WTC11 (cell line): ENCODE measurements around the gene KBTBD13. TPM values are rescaled to one million over a fixed set of nuclear protein-coding genes. Genes with fewer than 3 reads are reported as not detected.

Source experiments
- ATAC-seq: fragments of 200-7000 bp; cut with Tn5 transposase; 2 replicates; pipeline ENCODE4 v1.10.0; 2021; ENCODE audit warnings: mild to moderate bottlenecking, moderate library complexity
- CTCF ChIA-PET: fragments of 300-600 bp; sonication (Branson Sonifier 250); formaldehyde crosslinking; loops from one replicate; lab custom pipeline; 2021; ENCODE audit warnings: antibody characterized with exemption; lab: Charles Lee
- POLR2A ChIA-PET: fragments of 350-600 bp; sonication (Branson Sonifier 250); formaldehyde crosslinking; loops from one replicate; lab custom pipeline; 2021; ENCODE audit warnings: antibody characterized with exemption; lab: Charles Lee
- DNase-seq: peaks from one replicate; pipeline ENCODE4 v3.0.0; 2021; ENCODE audit warnings: low spot score
- H3K27ac Mint-ChIP-seq: 2 replicates; pipeline ENCODE4 v1.8.0; 2021; ENCODE audit warnings: mixed read lengths
- H3K27me3 Mint-ChIP-seq: 2 replicates; pipeline ENCODE4 v1.8.0; 2021; ENCODE audit warnings: low read depth, mild to moderate bottlenecking, moderate library complexity, mixed read lengths
- H3K36me3 Mint-ChIP-seq: 2 replicates; pipeline ENCODE4 v1.8.0; 2021; ENCODE audit warnings: mixed read lengths
- H3K4me1 Mint-ChIP-seq: 2 replicates; pipeline ENCODE4 v1.8.0; 2022; ENCODE audit warnings: mixed read lengths
- H3K4me3 Mint-ChIP-seq: 2 replicates; pipeline ENCODE4 v1.8.0; 2021; ENCODE audit warnings: mild to moderate bottlenecking, moderate library complexity, mixed read lengths
- H3K9me3 Mint-ChIP-seq: 2 replicates; pipeline ENCODE4 v1.8.0; 2021; ENCODE audit warnings: mixed read lengths
- CREB1 ChIP-seq: sonication (generic); formaldehyde crosslinking; IDR thresholded peaks from 2 replicates; pipeline ENCODE4 v1.8.0; 2023; ENCODE audit warnings: mild to moderate bottlenecking, missing genetic modification reagents
- ELF4 ChIP-seq: sonication (generic); formaldehyde crosslinking; IDR thresholded peaks from 2 replicates; pipeline ENCODE4 v1.8.1; 2022; ENCODE audit warnings: low read depth, mild to moderate bottlenecking, moderate library complexity, missing genetic modification reagents
- FOXJ3 ChIP-seq: sonication (generic); formaldehyde crosslinking; IDR thresholded peaks from 2 replicates; pipeline ENCODE4 v1.9.0; 2021; ENCODE audit warnings: missing genetic modification reagents, mild to moderate bottlenecking, borderline replicate concordance
- GRHL2 ChIP-seq: fragments of 250-450 bp; sonication (Bioruptor Pico); IDR thresholded peaks from 2 replicates; pipeline ENCODE4 v1.8.0; 2022; ENCODE audit warnings: mild to moderate bottlenecking, moderate library complexity; ENCODE audit not compliant: insufficient replicate concordance, severe bottlenecking
- GTF2I ChIP-seq: fragments of 250-450 bp; sonication (Bioruptor Pico); conservative IDR thresholded peaks from 2 replicates; pipeline ENCODE4 v1.4.0; 2021; ENCODE audit warnings: mild to moderate bottlenecking
- JAZF1 ChIP-seq: fragments of 250-450 bp; sonication (Bioruptor Pico); IDR thresholded peaks from 2 replicates; pipeline ENCODE4 v1.9.0; 2021; ENCODE audit warnings: moderate library complexity, mild to moderate bottlenecking, inconsistent platforms
- KAT7 ChIP-seq: sonication (generic); formaldehyde crosslinking; IDR thresholded peaks from 2 replicates; pipeline ENCODE4 v1.8.1; 2023; ENCODE audit warnings: missing genetic modification reagents, mild to moderate bottlenecking, borderline replicate concordance
- NR2C2 ChIP-seq: sonication (generic); formaldehyde crosslinking; IDR thresholded peaks from 2 replicates; pipeline ENCODE4 v1.8.0; 2022; ENCODE audit warnings: mild to moderate bottlenecking, missing genetic modification reagents
- SP1 ChIP-seq: sonication (generic); formaldehyde crosslinking; conservative IDR thresholded peaks from 2 replicates; pipeline ENCODE4 v1.8.1; 2022; ENCODE audit warnings: missing genetic modification reagents
- TCF7 ChIP-seq: sonication (generic); formaldehyde crosslinking; IDR thresholded peaks from 2 replicates; pipeline ENCODE4 v1.8.0; 2022; ENCODE audit warnings: mild to moderate bottlenecking, low read depth, missing genetic modification reagents, moderate library complexity
- ZNF219 ChIP-seq: sonication (generic); formaldehyde crosslinking; IDR thresholded peaks from 2 replicates; pipeline ENCODE4 v1.8.0; 2023; ENCODE audit warnings: missing genetic modification reagents, mild to moderate bottlenecking, borderline replicate concordance
- ZNF317 ChIP-seq: sonication (generic); formaldehyde crosslinking; IDR thresholded peaks from 2 replicates; pipeline ENCODE4 v1.8.1; 2023; ENCODE audit warnings: low read depth, mild to moderate bottlenecking, moderate library complexity, missing genetic modification reagents, borderline replicate concordance
- total RNA-seq: library from RNA; stranded (reverse); gene quantifications from 3 replicates; pipeline ENCODE4 v1.2.3, GENCODE V29; 2021
- TF ChIP-seq, protein P1 (sequence below): sonication (generic); formaldehyde crosslinking; IDR thresholded peaks from 2 replicates; pipeline ENCODE4 v1.8.1; 2023; ENCODE audit warnings: mild to moderate bottlenecking, moderate library complexity, missing genetic modification reagents
- TF ChIP-seq, protein P2 (sequence below): fragments of 250-450 bp; sonication (Bioruptor Pico); IDR thresholded peaks from 2 replicates; pipeline ENCODE4 v1.9.0; 2021; ENCODE audit warnings: mild to moderate bottlenecking
- TF ChIP-seq, protein P3 (sequence below): sonication (generic); formaldehyde crosslinking; IDR thresholded peaks from 2 replicates; pipeline ENCODE4 v1.8.1; 2023; ENCODE audit warnings: mild to moderate bottlenecking, missing genetic modification reagents, moderate library complexity
- TF ChIP-seq, protein P4 (sequence below): sonication (generic); formaldehyde crosslinking; IDR thresholded peaks from 2 replicates; pipeline ENCODE4 v1.8.0; 2022; ENCODE audit warnings: missing genetic modification reagents
- TF ChIP-seq, protein P5 (sequence below): fragments of 250-450 bp; sonication (Bioruptor Pico); IDR thresholded peaks from 2 replicates; pipeline ENCODE4 v1.8.0; 2021; ENCODE audit warnings: mild to moderate bottlenecking
- TF ChIP-seq, protein P6 (sequence below): sonication (generic); formaldehyde crosslinking; conservative IDR thresholded peaks from 2 replicates; pipeline ENCODE4 v1.8.1; 2023; ENCODE audit warnings: mild to moderate bottlenecking, low read depth, missing genetic modification reagents, moderate library complexity
- TF ChIP-seq, protein P7 (sequence below): sonication (generic); formaldehyde crosslinking; IDR thresholded peaks from 2 replicates; pipeline ENCODE4 v1.8.1; 2023; ENCODE audit warnings: mild to moderate bottlenecking, missing genetic modification reagents, moderate library complexity

The KBTBD13 gene
- total RNA-seq, 1 experiment from 2014 or later, result not detected

DNA sequence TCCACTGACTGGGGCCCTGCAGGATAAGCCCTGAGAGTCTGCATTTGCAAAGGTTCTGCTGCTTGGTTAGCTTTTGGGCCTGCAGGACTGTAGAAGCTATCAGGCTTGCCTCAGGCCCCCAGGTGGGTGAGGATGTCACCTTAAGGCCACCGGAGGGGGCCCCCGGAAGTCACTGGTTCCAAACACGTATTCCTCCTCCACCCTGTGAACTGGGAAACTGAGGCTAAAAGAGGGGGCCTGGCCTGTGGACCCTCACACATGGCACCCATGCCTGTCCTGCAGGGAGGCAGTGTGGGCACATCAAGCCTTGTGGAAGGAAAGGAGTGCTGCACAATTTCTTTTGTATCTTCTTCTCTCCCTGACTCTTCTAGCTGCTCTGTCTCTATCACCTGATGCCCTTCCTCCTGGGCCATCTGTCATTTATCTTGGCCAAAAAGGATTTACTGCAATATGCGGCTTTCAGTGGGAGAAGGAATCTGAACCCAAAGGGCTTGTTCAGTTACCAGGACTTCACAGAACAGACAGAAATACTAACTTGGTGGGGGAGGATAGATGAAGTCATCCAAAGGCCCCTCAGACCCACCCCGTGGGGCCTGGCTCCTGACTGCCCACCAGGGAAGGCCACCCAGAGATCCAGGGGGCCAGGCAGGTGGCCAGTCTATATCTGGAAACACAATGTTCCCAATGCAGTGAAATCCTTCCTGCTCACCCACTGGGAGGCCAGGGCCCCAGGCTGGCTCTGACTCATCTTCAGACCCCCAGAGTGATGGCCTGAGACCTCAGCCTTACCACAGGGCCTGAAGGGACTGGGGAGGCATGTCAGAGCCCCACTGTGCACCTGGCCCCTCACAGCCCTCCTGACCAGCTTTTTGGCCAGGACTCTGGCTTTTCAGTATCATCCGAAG is 20.2 kb downstream of the KBTBD13 start:
- Mint-ChIP-seq H3K27me3 (no peaks in the 10 kb centered on the region), H3K4me3 (no peak overlapping the region), H3K27ac (no peak overlapping the region), H3K4me1 (peaks cover 1% of the 10 kb centered on the region), H3K36me3 (no peaks in the 10 kb centered on the region), H3K9me3 (no peaks in the 10 kb centered on the region)
- ATAC-seq (no peak), DNase-seq (no peak)
- TF ChIP-seq NR2C2 (no peak), ZNF317 (CRISPR knock-in tag) (no peak), FOXJ3 (no peak), KAT7 (CRISPR knock-in tag) (no peak), CREB1 (CRISPR knock-in tag) (no peak)
- TF ChIP-seq, protein P1, sequence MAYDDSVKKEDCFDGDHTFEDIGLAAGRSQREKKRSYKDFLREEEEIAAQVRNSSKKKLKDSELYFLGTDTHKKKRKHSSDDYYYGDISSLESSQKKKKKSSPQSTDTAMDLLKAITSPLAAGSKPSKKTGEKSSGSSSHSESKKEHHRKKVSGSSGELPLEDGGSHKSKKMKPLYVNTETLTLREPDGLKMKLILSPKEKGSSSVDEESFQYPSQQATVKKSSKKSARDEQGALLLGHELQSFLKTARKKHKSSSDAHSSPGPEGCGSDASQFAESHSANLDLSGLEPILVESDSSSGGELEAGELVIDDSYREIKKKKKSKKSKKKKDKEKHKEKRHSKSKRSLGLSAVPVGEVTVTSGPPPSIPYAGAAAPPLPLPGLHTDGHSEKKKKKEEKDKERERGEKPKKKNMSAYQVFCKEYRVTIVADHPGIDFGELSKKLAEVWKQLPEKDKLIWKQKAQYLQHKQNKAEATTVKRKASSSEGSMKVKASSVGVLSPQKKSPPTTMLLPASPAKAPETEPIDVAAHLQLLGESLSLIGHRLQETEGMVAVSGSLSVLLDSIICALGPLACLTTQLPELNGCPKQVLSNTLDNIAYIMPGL (CRISPR knock-in tag), result no peak
- TF ChIP-seq, protein P2, sequence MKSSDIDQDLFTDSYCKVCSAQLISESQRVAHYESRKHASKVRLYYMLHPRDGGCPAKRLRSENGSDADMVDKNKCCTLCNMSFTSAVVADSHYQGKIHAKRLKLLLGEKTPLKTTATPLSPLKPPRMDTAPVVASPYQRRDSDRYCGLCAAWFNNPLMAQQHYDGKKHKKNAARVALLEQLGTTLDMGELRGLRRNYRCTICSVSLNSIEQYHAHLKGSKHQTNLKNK (CRISPR knock-in tag), result no peak
- TF ChIP-seq, protein P3, sequence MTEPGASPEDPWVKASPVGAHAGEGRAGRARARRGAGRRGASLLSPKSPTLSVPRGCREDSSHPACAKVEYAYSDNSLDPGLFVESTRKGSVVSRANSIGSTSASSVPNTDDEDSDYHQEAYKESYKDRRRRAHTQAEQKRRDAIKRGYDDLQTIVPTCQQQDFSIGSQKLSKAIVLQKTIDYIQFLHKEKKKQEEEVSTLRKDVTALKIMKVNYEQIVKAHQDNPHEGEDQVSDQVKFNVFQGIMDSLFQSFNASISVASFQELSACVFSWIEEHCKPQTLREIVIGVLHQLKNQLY (CRISPR knock-in tag), result no peak
- TF ChIP-seq, protein P4, sequence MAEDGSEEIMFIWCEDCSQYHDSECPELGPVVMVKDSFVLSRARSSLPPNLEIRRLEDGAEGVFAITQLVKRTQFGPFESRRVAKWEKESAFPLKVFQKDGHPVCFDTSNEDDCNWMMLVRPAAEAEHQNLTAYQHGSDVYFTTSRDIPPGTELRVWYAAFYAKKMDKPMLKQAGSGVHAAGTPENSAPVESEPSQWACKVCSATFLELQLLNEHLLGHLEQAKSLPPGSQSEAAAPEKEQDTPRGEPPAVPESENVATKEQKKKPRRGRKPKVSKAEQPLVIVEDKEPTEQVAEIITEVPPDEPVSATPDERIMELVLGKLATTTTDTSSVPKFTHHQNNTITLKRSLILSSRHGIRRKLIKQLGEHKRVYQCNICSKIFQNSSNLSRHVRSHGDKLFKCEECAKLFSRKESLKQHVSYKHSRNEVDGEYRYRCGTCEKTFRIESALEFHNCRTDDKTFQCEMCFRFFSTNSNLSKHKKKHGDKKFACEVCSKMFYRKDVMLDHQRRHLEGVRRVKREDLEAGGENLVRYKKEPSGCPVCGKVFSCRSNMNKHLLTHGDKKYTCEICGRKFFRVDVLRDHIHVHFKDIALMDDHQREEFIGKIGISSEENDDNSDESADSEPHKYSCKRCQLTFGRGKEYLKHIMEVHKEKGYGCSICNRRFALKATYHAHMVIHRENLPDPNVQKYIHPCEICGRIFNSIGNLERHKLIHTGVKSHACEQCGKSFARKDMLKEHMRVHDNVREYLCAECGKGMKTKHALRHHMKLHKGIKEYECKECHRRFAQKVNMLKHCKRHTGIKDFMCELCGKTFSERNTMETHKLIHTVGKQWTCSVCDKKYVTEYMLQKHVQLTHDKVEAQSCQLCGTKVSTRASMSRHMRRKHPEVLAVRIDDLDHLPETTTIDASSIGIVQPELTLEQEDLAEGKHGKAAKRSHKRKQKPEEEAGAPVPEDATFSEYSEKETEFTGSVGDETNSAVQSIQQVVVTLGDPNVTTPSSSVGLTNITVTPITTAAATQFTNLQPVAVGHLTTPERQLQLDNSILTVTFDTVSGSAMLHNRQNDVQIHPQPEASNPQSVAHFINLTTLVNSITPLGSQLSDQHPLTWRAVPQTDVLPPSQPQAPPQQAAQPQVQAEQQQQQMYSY, result no peak
- TF ChIP-seq, protein P5, sequence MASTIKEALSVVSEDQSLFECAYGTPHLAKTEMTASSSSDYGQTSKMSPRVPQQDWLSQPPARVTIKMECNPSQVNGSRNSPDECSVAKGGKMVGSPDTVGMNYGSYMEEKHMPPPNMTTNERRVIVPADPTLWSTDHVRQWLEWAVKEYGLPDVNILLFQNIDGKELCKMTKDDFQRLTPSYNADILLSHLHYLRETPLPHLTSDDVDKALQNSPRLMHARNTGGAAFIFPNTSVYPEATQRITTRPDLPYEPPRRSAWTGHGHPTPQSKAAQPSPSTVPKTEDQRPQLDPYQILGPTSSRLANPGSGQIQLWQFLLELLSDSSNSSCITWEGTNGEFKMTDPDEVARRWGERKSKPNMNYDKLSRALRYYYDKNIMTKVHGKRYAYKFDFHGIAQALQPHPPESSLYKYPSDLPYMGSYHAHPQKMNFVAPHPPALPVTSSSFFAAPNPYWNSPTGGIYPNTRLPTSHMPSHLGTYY (CRISPR knock-in tag), result no peak
- CTCF ChIA-PET, result interaction anchor here (1.2 to 2.1 kb wide), 2 partner anchors 10 to 13 kb away, joined by 4 to 5 read pairs; no protein-coding TSS in a partner anchor
- POLR2A ChIA-PET, result no interaction called here

DNA sequence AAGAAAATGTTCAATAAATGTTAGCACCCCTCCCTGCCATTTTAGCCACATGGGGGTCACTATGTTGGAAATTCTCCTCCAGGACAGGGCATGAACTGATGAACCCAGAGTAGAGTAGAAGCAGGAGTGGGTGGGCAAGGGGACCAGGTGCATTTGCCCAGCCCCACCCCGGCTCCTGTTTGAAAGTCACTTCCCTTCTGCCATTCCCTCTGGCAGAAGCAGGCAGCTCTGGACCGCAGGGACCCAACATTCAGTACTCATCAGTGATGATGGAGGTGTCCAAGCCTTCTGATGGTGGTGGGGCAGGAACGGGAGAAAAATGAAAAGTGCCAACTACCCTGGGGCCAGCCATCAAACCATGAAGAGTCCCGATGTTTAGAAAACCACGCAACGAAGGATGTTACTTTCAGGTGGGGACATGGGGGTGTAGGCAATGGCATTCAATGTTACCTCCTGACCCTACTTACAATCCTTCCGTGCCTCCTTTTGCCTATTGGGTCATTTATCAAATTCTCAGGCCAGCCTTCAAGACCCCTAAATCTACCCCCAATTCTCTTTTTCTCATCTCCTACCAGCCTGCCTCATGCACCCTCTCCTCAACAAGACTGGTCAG is 21.2 kb downstream of the KBTBD13 start:
- CTCF ChIA-PET, result no interaction called here
- TF ChIP-seq TCF7 (CRISPR knock-in tag), result no peak
- TF ChIP-seq, protein P6, sequence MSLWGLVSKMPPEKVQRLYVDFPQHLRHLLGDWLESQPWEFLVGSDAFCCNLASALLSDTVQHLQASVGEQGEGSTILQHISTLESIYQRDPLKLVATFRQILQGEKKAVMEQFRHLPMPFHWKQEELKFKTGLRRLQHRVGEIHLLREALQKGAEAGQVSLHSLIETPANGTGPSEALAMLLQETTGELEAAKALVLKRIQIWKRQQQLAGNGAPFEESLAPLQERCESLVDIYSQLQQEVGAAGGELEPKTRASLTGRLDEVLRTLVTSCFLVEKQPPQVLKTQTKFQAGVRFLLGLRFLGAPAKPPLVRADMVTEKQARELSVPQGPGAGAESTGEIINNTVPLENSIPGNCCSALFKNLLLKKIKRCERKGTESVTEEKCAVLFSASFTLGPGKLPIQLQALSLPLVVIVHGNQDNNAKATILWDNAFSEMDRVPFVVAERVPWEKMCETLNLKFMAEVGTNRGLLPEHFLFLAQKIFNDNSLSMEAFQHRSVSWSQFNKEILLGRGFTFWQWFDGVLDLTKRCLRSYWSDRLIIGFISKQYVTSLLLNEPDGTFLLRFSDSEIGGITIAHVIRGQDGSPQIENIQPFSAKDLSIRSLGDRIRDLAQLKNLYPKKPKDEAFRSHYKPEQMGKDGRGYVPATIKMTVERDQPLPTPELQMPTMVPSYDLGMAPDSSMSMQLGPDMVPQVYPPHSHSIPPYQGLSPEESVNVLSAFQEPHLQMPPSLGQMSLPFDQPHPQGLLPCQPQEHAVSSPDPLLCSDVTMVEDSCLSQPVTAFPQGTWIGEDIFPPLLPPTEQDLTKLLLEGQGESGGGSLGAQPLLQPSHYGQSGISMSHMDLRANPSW (CRISPR knock-in tag), result no peak
- no peak for TF ChIP-seq JAZF1
- TF ChIP-seq GRHL2 (CRISPR knock-in tag), result no peak
- TF ChIP-seq GTF2I (CRISPR knock-in tag), result no peak
- no peak for TF ChIP-seq ELF4 (CRISPR knock-in tag)
- TF ChIP-seq SP1, result no peak
- TF ChIP-seq, protein P7, sequence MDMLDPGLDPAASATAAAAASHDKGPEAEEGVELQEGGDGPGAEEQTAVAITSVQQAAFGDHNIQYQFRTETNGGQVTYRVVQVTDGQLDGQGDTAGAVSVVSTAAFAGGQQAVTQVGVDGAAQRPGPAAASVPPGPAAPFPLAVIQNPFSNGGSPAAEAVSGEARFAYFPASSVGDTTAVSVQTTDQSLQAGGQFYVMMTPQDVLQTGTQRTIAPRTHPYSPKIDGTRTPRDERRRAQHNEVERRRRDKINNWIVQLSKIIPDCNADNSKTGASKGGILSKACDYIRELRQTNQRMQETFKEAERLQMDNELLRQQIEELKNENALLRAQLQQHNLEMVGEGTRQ (CRISPR knock-in tag), result no peak
- no peak for TF ChIP-seq ZNF219 (CRISPR knock-in tag)

More for the DNA sequence above, 21.2 kb downstream of the KBTBD13 start:
- H3K4me1 Mint-ChIP-seq, result peaks cover 2% of the 10 kb centered on the region
- no peak overlapping the region for H3K4me3 Mint-ChIP-seq
- H3K27ac Mint-ChIP-seq, result no peak overlapping the region
- H3K27me3 Mint-ChIP-seq, result peaks cover 4% of the 10 kb centered on the region
- H3K9me3 Mint-ChIP-seq, result no peaks in the 10 kb centered on the region
- H3K36me3 Mint-ChIP-seq, result no peaks in the 10 kb centered on the region
- POLR2A ChIA-PET, result no interaction called here
- no peak for ATAC-seq
- DNase-seq, result no peak
